NT2/D1 (cell line): ENCODE data around the gene GRIN1.

Experiments
- DNase-seq: peaks from one replicate; pipeline ENCODE4 v3.0.0-alpha.2; 2011; ENCODE audit warnings: low read depth, low spot score
- H3K27me3 ChIP-seq: 2 replicates; pipeline ENCODE4 v1.6.0; 2011; ENCODE audit warnings: mild to moderate bottlenecking; ENCODE audit not compliant: insufficient read length, insufficient read depth
- H3K36me3 ChIP-seq: 2 replicates; pipeline ENCODE4 v1.6.1; 2011; ENCODE audit warnings: mild to moderate bottlenecking, low read length, mixed read lengths; ENCODE audit not compliant: insufficient read depth, insufficient read length
- H3K4me1 ChIP-seq: 2 replicates; pipeline ENCODE4 v1.5.1; 2011; ENCODE audit not compliant: insufficient read depth, insufficient read length
- H3K4me3 ChIP-seq: 2 replicates; pipeline ENCODE4 v1.5.1; 2011; ENCODE audit warnings: low read depth; ENCODE audit not compliant: insufficient read length
- H3K9ac ChIP-seq: 2 replicates; pipeline ENCODE4 v1.6.0; 2011; ENCODE audit warnings: low read depth; ENCODE audit not compliant: insufficient read length
- H3K9me3 ChIP-seq: 2 replicates; pipeline ENCODE4 v1.5.1; 2011; ENCODE audit warnings: mild to moderate bottlenecking, low read length; ENCODE audit not compliant: insufficient read depth
- SUZ12 ChIP-seq: IDR thresholded peaks from 2 replicates; pipeline ENCODE4 v1.6.1; 2011; ENCODE audit not compliant: insufficient read length, insufficient read depth; ENCODE audit errors: extremely low read depth
- YY1 ChIP-seq: IDR thresholded peaks from 2 replicates; pipeline ENCODE4 v1.6.1; 2011; ENCODE audit not compliant: insufficient read length, insufficient read depth
- ZNF274 ChIP-seq: IDR thresholded peaks from 2 replicates; pipeline ENCODE4 v1.6.1; 2011; ENCODE audit warnings: mild to moderate bottlenecking, low read depth, low read length

Gene GRIN1

DNA sequence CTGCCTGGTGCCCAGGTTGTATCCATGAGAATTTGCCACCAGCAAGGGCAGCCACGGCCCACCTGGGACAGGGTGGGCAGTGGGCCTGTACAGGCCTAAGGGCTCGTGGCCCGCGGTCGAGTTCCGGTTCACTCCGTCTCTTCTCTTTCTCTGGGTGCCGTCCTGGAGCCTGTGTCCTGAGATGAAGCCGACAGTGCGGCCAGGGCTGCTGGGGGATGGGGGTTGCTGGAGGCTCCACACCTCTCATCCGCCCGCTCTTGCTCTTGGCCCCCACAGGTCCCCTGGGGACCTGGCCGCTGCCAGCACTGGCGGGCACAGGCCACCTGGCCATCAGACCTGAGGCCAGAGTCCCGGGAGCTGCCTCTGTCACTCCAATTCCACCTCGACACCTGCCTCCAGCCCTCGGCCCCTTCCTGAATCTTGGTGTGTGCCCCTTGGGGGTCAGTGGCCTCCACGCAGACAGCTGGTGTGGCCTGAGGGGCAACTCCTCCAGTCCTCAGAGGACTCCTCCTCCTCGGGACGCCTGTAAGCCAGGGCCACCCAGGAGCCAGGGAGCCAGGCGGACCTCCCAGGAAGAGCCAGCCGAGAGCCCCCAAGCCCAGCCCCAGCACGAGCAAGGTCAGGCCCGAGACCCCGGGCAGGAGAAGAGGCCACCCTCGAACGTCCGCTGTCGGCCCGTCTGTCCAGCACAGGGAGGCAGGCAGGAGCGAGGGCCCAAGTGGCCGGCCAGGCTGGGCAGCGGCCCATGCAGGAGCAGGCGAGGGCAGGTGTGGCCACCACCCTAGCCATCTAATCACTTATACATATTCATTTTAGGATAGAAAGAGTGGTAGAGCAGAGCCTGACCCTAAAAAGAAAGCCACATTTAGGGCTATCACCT, 25.7 kb downstream of the GRIN1 start:
- no peaks in the 10 kb centered on the region for H3K9me3 ChIP-seq
- no peak for TF ChIP-seq YY1
- no peak for TF ChIP-seq SUZ12
- no peak for TF ChIP-seq ZNF274
- peaks cover 27% of the 10 kb centered on the region for H3K4me1 ChIP-seq
- peak overlapping the region; percentile 32 for H3K9ac ChIP-seq
- H3K36me3 ChIP-seq, result no peaks in the 10 kb centered on the region
- H3K27me3 ChIP-seq, result peaks cover 96% of the 10 kb centered on the region
- DNase-seq, result no peak
- H3K4me3 ChIP-seq, result no peak overlapping the region

DNA sequence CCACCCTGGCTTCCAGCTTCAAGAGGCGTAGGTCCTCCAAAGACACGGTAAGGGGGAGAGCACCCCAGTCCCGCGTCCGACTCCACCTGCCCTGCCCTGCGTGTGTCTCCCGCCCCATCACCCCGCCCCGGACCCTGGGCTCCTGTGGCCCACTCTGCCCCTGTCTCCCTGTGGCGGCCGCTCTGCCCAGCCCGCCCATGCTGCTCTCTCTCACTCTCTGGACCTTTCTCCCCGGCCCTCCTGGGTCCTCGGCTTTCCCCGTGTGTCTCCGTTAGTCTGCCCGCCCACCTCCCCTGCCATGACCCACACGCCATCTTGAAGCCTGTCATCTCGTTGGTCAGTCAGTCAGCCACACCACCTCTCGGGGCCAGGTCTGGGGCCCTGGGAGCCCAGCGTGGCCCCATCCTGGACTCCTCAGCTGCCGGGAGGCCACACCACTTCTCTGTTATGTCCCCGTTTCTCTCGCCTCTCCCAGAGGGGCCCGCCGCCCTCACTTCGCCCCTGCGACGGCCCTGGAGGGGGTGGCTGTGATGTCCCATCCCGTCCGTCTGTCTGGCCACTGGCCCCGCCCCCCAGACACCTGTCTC, 26.4 kb downstream of the GRIN1 start:
- Histone ChIP-seq H3K27me3 (peaks cover 96% of the 10 kb centered on the region), H3K4me3 (no peak overlapping the region), H3K4me1 (peaks cover 28% of the 10 kb centered on the region), H3K9ac (no peak overlapping the region), H3K36me3 (no peaks in the 10 kb centered on the region), H3K9me3 (no peaks in the 10 kb centered on the region)
- DNase-seq, result no peak
- TF ChIP-seq ZNF274 (no peak), SUZ12 (no peak), YY1 (no peak)

GRCh38 chr9:137166380-137167229, 27.7 kb downstream of the GRIN1 start:
- no peak for DNase-seq
- no peaks in the 10 kb centered on the region for H3K9me3 ChIP-seq
- H3K4me1 ChIP-seq, result peaks cover 36% of the 10 kb centered on the region
- TF ChIP-seq ZNF274, result no peak
- TF ChIP-seq SUZ12, result no peak
- no peak for TF ChIP-seq YY1
- peaks cover 98% of the 10 kb centered on the region for H3K27me3 ChIP-seq
- H3K36me3 ChIP-seq, result no peaks in the 10 kb centered on the region
- peak overlapping the region; percentile 21 for H3K9ac ChIP-seq
- H3K4me3 ChIP-seq, result no peak overlapping the region

GRCh38 chr9:137167277-137167746, 28.4 kb downstream of the GRIN1 start:
- Histone ChIP-seq H3K9ac (peak overlapping the region; percentile 79), H3K4me1 (peaks cover 36% of the 10 kb centered on the region), H3K27me3 (peaks cover 95% of the 10 kb centered on the region), H3K4me3 (peak overlapping the region; percentile 4), H3K9me3 (no peaks in the 10 kb centered on the region), H3K36me3 (no peaks in the 10 kb centered on the region)
- no peak for TF ChIP-seq SUZ12
- no peak for TF ChIP-seq ZNF274
- no peak for TF ChIP-seq YY1
- DNase-seq, result no peak

DNA sequence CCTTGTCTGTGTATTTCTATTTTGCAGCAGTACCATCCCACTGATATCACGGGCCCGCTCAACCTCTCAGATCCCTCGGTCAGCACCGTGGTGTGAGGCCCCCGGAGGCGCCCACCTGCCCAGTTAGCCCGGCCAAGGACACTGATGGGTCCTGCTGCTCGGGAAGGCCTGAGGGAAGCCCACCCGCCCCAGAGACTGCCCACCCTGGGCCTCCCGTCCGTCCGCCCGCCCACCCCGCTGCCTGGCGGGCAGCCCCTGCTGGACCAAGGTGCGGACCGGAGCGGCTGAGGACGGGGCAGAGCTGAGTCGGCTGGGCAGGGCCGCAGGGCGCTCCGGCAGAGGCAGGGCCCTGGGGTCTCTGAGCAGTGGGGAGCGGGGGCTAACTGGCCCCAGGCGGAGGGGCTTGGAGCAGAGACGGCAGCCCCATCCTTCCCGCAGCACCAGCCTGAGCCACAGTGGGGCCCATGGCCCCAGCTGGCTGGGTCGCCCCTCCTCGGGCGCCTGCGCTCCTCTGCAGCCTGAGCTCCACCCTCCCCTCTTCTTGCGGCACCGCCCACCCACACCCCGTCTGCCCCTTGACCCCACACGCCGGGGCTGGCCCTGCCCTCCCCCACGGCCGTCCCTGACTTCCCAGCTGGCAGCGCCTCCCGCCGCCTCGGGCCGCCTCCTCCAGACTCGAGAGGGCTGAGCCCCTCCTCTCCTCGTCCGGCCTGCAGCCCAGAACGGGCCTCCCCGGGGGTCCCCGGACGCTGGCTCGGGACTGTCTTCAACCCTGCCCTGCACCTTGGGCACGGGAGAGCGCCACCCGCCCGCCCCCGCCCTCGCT, 29.0 kb downstream of the GRIN1 start:
- H3K4me3 ChIP-seq, result peak overlapping the region; percentile 4
- H3K9ac ChIP-seq, result peak overlapping the region; percentile 85
- no peaks in the 10 kb centered on the region for H3K9me3 ChIP-seq
- TF ChIP-seq SUZ12 (peak; percentile 44), ZNF274 (no peak), YY1 (no peak)
- no peak for DNase-seq
- H3K27me3 ChIP-seq, result peaks cover 89% of the 10 kb centered on the region
- no peaks in the 10 kb centered on the region for H3K36me3 ChIP-seq
- peaks cover 33% of the 10 kb centered on the region for H3K4me1 ChIP-seq

- peaks cover 84% of the 10 kb centered on the region for H3K27me3 ChIP-seq
These were observed 29.6 kb downstream of the GRIN1 start for GRCh38 chr9:137168573-137168903.

More at GRCh38 chr9:137168573-137168903, 29.6 kb downstream of the GRIN1 start:
- Histone ChIP-seq H3K36me3 (no peaks in the 10 kb centered on the region), H3K9me3 (no peaks in the 10 kb centered on the region), H3K4me3 (peak overlapping the region; percentile 60), H3K4me1 (peaks cover 31% of the 10 kb centered on the region), H3K9ac (peak overlapping the region; percentile 85)
- TF ChIP-seq SUZ12, result no peak
- no peak for TF ChIP-seq ZNF274
- TF ChIP-seq YY1, result no peak
- no peak for DNase-seq
